Activated CD4-positive, alpha-beta T cell treated with anti-CD3 and anti-CD28 coated beads, Interleukin-2, amount 50 U/mL, for 4 hours (primary cell): ENCODE results near the gene PTPRE.

Experiments used
- DNase-seq, 2 experiments: peaks; one replicate each; pipeline ENCODE4 v3.0.0-alpha.2; 2020

The PTPRE gene

GRCh38 chr10:127906548-127907377, at the start of gene PTPRE:
Gene PTPRE (plus strand): TSS chr10:127907103. CDS start chr10:128040882, 133,779 bp downstream.
- peak; percentile 52 to 61 for DNase-seq

GRCh38 chr10:127860592-127860991, 46.3 kb upstream of the PTPRE start:
- DNase-seq: no peak

- no peak for DNase-seq
Measured at GRCh38 chr10:127863231-127863825, 43.6 kb upstream of the PTPRE start.

GRCh38 chr10:127866276-127867013, 40.5 kb upstream of the PTPRE start:
- DNase-seq: no peak

GRCh38 chr10:127867805-127868204, 39.1 kb upstream of the PTPRE start:
- no peak for DNase-seq

GRCh38 chr10:127869329-127869728, 37.6 kb upstream of the PTPRE start:
- DNase-seq: no peak

- no peak for DNase-seq
Measured at GRCh38 chr10:127871631-127872010, 35.3 kb upstream of the PTPRE start.

GRCh38 chr10:127872011-127872761, 34.7 kb upstream of the PTPRE start:
- DNase-seq: no peak

GRCh38 chr10:127872871-127873600, 33.9 kb upstream of the PTPRE start:
- DNase-seq: no peak

GRCh38 chr10:127873901-127874470, 32.9 kb upstream of the PTPRE start:
- no peak for DNase-seq

- DNase-seq: no peak
Measured at GRCh38 chr10:127874671-127875448, 32.0 kb upstream of the PTPRE start.

GRCh38 chr10:127875449-127875765, 31.5 kb upstream of the PTPRE start:
- no peak for DNase-seq

GRCh38 chr10:127875916-127876315, 31.0 kb upstream of the PTPRE start:
- DNase-seq: no peak

GRCh38 chr10:127877116-127877515, 29.8 kb upstream of the PTPRE start:
- no peak for DNase-seq

GRCh38 chr10:127877699-127878098, 29.2 kb upstream of the PTPRE start:
- no peak for DNase-seq

- DNase-seq: no peak
Measured at GRCh38 chr10:127878475-127879055, 28.3 kb upstream of the PTPRE start.

- no peak for DNase-seq
Measured at GRCh38 chr10:127880557-127880956, 26.3 kb upstream of the PTPRE start.

- DNase-seq: no peak
Measured at GRCh38 chr10:127881262-127881661, 25.6 kb upstream of the PTPRE start.

- DNase-seq: no peak
Measured at GRCh38 chr10:127882391-127882790, 24.5 kb upstream of the PTPRE start.

GRCh38 chr10:127882801-127883459, 24.0 kb upstream of the PTPRE start:
- no peak for DNase-seq
